Fibroblast of upper back skin (primary cell): Measurements from ENCODE around the gene DCTN4.
"Not testable (repeated sequence)": the region's sequence is repeated elsewhere in the genome, so short reads cannot be mapped to it uniquely, and the experiment has no call there.

ENCODE experiments used
- DNase-seq: peaks from one replicate; pipeline ENCODE4 v3.0.0-alpha.2; 2013

Gene DCTN4

DNA sequence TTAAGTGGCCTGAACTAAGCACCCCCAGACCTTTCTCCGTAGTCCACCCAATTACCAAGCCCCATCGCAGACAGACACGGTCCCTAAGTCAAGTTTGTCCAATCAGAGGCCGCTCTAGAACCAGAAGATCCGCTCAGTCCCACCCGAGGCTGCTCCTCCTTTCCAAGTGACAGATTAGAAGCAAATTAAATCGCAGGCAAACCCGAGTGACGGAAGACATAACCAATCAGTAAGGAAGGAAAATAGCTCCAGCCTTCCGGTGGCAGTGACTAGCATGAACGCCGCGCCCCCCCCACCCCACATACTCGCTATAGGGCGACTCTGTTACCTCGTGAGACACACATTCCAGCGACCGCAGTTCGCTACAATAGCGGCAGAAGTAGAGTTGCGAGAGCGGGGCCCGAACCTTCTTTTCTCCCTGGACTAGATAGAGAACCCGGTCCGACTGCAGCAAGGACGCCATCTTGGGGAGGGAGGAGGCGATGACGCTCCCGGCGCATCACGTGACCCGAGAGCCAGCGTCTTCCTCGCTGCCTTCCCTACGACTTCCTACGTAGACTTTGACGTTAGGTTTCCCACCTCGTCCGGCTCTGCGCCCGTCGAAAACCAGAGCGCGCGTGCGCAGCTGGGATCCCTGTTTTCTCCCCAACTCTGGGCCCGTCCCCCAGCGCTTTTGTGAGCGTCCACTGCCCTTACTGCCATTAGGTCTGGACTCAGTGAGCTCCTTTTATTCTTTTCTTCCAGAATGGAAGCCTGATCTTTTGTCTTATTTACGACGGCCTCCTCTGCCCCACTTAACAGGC lies at the start of gene DCTN4:
Gene DCTN4 (minus strand): TSS at position 487 of the 803 bp plus-strand sequence. CDS start 24 bp downstream, at position 463.
- DNase-seq, result peak; percentile 99

DNA sequence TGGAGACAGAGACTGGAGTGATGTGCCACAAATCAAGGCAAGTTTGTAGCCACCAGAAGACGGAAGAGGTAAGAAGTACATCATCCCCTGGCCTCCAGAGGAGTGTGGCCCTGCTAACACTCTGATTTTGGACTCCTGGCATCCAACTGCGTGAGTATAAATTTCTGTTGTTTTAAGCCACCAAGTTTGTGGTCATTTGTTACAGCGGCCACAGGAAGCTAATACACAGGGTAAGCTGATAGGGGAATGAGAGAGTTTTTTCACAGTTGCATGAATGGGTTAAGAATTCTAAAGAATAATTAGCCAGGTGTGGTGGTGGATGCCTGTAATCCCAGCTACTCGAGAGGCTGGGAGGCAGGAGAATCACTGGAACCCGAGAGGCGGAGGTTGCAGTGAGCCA lies 45.6 kb upstream of the DCTN4 start:
- DNase-seq, result no peak

DNA sequence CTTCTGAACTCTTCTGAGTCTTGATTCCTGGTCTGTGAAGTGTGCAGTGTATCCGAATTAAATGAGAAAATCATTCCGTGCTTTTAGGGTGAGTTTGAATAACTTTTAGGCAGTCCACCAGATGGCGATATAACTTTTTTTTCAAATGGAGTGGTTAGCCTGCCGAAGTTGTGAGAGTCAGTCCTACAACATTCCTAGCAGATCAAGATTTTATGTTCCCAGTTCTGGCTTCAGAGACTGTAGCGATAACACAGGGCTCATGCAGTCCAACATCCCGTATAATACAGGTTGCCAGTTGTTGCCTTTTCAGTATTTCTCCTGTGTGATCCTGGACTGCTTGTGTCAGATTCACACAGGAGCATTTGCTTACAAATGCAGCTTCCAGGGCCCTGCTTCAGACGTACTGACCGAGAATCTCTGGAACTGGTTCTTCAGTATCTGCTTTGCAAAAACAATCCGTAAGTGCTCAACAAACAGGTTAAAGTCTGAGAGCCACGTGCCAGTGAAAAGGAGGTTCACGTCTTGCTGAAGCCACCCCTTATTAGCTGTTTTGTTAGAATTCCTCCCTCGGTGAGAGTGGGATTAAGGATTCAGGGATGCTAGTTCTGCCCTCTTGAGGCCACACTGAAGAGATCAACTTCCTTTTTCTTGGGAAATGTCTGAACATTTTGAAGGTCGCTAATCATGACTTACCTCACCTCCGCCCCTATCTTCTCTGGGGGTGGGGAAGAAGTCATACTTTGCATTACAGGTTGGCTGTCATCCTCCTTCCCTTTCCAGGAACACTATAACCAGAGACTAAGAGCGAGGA lies 42.5 kb upstream of the DCTN4 start:
- DNase-seq, result peak; percentile 74

DNA sequence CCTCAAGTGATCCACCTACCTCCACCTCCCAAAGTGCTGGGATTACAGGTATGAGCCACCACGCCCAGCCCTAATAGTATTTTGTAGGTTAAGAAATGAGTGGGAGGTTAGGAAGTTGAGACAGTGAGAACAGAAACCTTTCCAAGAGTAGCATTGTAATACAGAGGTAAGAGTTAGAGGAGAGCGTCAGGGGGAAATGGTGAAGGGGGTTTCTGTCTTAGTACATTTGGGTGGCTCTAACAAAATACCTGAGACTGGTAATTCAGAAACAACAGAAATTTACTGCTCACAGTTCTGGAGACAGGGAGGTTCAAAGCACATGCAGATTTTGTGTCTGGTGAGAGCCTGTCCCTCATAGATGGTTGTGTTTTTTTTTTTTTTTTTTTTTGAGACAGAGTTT lies 38.6 kb upstream of the DCTN4 start:
- DNase-seq, result no peak

DNA sequence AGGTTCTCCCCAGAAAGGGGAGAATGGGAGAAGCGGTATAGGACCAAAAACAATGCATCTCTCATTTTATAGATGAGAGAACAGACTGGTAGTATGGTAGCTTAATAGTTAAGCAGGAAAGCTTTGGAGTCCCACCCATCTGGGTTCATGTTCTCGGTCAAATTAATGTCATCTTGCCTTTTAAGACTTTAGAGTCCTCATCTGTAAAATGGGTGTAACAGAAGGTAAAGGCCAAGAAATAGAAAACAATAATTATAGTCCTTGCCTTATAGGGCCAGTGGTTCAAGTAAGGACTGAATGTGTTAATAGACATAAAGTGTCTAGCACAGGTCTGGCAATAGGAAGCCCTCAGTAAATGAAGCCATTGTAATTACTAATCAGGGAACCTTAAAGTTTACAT lies 36.1 kb upstream of the DCTN4 start:
- DNase-seq, result no peak

DNA sequence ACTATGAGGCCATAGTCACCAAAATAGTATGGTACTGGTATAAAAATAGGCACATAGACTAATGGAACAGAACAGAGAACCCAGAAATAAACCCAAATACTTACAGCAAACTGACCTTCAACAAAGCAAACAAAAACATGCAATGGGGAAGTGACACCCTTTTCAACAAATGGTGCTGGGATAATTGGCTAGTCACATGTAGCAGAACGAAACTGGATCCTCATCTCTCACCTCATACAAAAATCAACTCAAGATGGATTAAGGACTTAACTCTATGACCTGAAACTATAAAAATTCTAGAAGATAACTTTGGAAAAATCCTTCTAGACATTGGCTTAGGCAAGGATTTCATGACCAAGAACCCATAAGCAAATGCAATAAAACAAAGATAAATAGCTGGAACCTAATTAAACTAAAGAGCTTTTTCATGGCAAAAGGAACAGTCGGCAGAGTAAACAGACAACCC lies 34.6 kb upstream of the DCTN4 start:
- DNase-seq, result not testable (repeated sequence)

DNA sequence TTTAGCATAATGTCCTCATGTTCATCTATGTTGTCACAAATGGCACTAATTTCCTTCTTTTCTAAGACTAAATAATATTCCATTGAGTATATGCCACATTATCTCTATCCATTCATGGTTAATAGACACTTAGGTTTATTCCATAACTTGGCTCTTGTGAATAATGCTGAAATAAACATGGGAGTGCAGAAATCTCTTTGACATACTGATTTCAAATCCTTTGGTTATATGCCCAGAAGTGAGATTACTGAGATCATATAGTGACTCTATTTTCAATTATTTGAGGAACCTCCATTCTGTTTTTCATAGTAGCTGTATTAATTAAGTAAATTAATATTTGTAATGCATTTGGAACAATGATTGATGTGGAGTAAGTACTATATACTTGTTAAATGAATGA lies 32.7 kb upstream of the DCTN4 start:
- peak; percentile 15 for DNase-seq

DNA sequence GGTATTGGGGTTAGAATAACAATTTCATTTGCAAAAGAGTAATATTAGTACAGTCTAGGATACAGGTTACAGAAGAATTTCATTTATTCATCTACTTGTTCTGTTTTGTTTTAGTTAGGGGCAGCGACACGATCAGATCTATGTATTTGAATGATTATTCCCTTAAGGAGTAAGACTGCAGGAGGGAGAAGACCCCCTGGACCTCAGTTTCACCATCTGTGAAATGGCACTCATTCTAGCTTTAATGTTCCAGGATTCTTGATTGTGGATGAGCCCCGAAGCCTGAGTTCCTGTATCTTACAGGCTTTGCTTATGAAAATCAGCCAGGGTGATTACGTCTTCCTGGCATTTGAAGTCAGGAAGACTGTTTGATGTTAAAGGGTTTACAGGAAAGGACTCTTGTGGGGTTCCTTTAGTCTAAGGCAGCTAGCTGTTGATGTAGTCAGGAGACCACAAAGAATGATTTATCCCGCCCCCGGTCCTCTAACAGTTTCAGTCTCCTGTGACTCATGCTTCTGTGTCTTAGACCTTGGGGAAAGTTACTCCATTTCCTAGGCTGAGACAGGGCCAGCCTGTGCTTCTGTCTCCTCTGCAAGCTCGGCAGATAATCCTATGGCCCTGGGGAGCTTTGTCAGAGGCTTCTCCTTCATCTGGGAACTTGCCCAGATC lies 31.3 kb upstream of the DCTN4 start:
- DNase-seq, result peak; percentile 100

DNA sequence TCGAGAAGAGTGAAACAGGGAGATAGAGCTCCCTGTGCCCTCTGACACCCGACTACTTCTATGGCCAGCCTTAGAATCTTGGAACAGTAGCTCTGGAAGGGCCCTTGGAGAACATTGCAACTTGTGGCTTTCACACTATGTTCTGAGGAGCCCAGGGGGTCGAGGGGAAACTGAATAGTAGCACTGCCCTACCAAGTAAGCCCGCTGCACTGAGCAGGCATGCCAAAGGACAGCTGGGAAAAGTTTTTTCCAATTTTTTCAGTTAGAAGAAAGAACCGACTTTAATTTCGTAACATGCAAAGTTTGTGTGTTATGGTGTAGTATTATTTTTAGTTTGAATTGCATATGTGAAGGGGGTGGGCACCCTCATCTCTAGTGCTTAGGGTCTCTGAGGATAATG lies 30.6 kb upstream of the DCTN4 start:
- DNase-seq, result peak; percentile 35

DNA sequence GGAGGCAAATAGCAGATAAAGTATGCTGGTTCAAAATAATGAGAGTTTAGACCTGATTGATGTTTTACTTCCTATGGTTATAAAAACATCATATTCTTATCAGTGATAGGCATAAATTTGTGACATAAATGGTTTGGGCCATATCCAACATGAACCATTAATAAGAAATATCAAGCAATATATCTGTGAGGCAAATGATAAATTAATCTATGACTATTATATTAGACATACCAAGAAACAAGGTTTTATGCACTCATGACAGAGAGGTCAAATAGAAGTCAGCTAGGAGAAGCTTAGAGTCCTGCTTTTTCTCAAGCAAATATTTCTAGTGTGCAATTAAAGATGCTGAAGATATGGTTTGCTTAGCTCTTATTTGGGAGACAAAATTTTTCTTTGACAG lies 30.2 kb upstream of the DCTN4 start:
- peak; percentile 43 for DNase-seq

DNA sequence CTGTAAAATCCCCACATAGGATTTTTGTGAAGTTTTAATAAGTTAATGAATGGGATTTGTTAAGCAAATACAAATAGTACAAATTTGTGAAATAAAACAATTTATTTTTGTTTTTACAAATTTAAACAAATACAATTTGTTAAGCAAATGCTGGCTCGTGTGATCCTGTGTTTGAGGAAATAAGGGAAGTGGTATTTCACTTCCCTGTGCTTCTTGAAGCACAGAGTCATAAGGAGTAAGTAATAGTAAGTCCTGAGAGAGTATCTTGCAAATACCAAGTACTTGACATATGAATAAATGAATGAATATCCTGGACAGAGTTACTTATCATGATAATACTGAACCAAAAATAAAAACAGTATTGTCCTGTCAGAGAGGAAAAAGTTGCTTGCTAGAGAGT lies 28.8 kb upstream of the DCTN4 start:
- DNase-seq, result no peak

DNA sequence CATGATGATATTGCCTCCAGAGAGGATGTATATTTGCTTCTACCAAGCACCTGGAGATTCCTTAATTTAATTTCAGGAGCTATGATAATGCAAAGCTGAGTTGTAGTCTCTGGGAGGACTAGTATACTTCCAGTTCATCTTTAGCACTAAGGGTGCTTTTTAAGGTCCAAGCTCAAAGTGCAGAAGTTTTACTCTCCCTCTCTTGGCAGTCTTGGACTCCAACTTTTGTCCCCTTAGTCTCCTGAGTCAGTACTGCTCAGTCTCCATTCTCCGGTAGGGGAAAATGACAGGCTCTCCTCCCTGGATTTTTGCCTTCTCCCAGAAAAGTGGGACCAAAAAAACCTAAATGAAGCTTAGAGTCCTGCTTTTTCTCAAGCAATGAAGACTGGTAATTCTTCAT lies 28.1 kb upstream of the DCTN4 start:
- DNase-seq, result no peak

DNA sequence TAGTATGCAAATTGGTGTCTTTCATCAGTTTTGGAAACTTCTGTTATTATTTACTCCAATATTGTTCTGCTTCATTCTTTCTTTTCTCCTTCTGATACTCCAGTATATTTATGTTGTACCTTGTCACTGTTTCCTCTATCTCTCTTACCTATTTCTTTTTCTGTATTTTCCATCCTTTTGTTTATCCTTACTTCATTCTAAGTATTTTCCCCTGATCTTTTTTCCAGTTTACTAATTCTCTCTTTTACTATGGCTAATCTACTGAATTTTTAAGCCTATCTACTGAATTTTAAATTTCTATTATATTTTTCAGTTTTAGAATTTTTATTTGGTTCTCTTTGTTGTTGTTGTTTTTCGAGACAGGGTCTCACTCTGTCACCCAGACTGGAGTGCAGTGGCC lies 27.1 kb upstream of the DCTN4 start:
- no peak for DNase-seq

DNA sequence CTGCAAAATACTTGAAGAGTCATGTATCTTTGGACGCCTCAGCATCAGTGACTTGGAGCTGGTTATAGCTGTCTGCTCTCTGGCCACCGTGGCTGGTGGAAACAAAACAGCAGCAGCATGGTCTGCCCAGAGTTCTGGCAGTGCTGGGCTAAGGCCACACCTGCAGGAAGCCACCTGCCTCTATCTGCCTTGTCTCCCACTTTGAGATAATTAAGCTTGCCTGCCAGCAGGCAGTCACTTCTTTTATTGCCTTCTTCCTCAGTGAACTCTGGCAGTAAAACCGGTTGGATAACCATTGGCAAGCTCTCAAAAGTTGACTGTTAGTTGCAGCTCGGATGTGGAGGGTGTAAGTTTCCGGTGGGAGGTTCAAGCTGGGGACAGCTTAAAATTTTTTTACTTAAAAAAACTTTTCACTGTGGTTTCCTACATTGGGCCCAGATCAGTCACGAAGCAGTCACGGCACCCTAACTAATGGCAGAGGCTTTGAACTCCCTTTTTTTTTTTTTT lies 24.7 kb upstream of the DCTN4 start:
- peak; percentile 93 for DNase-seq

DNA sequence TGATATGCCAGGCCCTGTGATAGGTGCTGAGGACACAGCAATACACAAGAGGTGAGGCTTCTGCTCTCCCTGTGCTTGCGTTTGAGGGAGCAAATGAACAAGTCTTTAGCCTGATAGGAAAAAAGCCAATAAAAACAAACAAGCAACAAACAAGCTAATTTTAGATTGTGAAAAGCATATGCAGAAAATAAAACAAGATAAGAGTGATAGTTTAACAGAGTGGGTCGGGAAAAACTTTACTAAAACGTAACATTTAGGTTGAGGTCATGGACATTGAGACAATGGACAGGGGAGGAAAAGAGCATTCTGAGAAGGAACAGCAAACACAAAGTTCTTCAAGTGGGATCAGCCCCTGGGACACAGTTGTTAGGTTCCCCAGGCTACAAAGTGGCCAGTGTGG lies 24.0 kb upstream of the DCTN4 start:
- DNase-seq, result no peak

DNA sequence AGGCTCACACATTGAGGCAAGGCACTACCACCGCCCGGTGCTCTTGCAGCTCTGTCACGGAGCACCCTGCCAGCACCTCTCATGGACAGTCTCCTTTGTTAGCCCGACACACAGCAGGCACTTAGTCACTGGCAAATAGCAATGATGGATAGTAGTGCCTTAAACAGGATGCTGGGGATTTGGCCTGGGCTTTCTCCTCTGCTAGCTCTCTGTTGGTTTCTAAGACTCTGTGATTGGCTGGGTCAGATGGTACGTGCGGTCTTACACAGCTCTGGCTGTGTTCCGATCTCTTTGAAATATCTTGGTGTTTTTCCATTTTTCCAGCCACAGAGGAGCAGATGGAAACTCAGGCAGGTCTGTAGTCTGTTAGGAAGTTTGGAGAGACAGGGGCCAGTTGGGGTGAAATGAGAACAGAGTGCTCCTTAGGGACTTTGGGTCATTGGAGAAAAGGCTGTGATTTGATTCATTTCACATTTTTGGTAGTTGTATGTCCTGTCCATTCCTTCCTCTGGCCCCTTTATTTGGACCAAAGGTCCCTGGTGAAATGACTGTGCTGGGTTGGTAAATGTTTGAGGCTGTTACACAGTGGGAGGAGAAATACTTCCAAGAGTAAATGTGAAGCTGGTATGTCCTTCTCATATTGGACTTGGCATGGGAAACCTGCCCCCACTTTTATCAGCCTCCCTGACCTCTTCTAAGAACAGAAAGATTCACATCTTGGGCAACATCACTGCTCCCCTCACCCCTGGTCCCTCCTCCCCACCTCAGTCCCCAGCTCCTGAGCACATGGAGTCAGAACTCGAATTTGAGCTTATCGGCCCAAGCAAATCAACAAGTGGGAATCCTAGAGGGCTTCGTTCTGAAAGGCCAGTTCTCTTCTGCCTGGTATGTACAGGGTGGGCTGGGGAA lies 23.1 kb upstream of the DCTN4 start:
- DNase-seq, result peak; percentile 99

DNA sequence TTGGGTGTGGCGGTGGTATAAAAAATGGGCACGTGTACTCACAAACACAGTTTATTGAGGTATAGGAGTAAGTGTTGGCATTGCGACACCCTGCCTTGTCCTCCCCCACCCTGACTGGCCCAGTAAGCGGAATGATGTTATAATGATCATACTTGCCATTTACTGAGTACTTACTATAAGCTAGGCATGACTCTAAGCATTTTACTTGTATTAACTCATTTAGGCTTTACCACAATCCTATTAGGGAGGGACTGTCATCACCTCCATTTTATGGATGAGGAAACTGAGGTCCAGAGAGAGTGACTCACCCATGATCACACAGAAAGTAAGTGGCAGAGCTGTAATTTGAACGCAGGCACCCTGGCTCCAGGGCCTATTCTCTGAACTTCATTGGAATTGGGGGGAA lies 22.0 kb upstream of the DCTN4 start:
- DNase-seq, result peak; percentile 93

DNA sequence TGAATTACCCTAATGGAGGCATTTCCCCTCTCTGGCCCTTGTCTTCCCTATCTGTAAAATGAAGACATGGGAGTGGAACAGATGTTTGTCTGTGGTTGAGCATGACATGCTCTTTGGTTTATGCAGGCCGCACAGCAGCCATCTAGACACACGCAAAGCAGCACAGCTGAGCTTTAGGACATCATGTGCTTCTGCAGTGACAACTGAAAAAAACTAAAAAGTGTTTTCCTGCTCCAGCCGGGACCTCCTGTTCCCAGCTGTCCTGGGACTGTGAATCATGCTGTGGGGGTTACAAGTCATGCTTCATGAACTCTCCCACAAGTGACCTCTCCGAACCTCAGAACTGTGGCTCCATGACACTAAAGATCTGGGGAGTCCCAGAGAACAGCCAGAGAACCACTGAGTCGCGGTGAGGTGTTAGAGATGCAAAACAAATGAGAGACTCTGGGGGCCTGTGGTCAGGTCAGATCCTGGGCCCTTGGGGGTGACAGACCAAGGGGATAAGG lies 21.4 kb upstream of the DCTN4 start:
- peak; percentile 62 for DNase-seq

DNA sequence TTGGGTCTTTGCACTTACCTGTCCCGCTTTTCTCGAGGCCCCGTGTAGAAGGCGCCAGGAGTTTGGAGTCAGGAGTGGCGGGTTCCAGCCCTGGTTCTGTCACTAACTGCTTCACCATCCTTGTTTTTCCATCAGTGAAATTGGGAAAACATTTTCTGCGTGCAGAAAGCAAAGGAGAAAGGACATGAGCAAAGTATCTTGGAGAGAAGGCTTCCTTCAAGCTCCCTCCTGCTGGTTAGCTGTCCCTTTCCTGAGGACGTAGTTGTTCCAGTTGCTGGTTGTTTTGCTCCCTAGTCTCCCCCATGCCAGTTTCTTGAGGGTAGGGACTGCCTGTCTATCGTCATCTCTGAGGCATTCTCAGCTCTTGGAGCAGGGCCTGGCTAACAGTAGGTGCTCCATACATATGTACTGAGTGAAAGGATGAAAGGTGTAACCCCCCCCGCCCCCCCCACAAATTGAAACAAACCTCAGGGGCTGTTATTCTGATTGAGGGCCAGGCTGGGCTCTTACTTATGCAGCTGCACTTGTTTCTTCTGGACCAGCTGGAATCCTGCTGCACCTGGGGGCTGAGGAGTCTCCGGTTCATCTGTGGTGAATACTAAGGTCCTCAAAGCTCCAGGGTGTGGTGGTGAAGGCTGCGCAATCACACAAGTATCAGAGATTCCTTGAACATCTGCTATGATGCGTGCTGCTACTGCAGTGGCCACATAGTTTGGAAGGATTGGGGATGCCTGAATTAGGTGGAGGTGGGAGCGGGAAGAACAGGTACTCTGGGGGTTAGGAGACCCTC lies 20.8 kb upstream of the DCTN4 start:
- DNase-seq, result peak; percentile 61

DNA sequence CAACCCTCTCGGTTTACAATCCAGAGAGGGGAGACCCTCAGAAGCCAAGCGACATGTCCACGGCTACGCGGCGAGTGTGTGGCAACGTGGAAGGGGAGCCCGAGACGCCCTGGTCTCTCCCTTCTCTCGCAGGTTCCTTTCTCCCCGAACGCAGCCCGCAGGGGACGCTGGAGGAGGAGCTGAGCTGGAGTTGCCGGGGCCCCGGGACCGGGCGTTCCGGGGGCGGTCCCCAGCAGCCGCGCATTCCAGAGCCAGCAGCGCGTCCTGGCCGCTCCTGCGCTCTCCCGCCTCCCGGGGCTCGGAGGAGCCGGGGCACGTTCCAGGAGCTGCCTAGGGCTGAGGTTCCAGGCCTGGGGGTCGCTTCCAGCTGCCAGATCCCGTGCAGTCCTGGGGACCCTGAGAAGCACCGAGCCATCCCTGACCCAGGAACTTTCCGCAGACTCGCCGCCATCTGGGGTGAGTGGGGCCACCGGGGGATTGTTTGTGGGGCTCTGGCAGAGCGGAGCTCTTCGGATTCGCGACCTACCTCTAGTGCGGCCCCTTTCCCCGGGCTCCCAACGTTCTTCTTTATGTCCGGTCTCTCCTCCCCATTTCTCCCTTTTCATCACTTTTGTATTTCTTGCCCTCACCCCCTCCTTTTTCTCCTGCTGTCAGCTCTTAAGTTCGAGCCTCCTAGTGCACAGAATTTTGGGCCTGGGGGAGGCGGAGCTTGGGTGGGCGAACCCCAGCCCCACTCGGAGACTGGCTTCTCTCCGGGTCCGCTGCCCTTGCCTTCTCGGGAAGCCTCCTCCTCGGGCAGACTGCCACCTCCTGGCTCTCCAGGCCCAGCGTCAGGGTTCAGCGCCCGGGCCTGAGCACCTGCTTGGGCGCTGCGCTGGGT lies 19.9 kb upstream of the DCTN4 start, which contains the start of gene SMIM3:
Gene SMIM3 (plus strand): TSS at position 241 of the 880 bp plus-strand sequence. CDS start 16,684 bp downstream, outside the sequence.
- DNase-seq, result peak; percentile 75
